HCT116 (cell line): Measurements from ENCODE around the gene LRIG1. TPM values are rescaled to one million over a fixed set of nuclear protein-coding genes. Genes with fewer than 3 reads are reported as not detected.

Source experiments
- ATAC-seq: fragments of 200-7000 bp; cut with Tn5 transposase; 2 replicates; pipeline ENCODE4 v1.9.1; 2020; ENCODE audit warnings: mild to moderate bottlenecking, moderate library complexity
- BruUV-seq: library from RNA; stranded (reverse); fragments of 400-500 nt; replicated peaks from 2 replicates; lab custom pipeline; 2021; lab: Mats Ljungman, UMichigan
- CTCF ChIA-PET: fragments of 300-600 bp; sonication (Branson Sonifier 250); formaldehyde crosslinking; loops from one replicate; lab custom pipeline; 2021; ENCODE audit warnings: antibody characterized with exemption; lab: Charles Lee
- POLR2A ChIA-PET: fragments of 300-600, 350-600 bp; sonication (Branson Sonifier 250); formaldehyde crosslinking; loops from one replicate; lab custom pipeline; 2021; ENCODE audit warnings: antibody characterized with exemption; lab: Charles Lee
- RAD21 ChIA-PET, 2 experiments: fragments of 300-600 bp; sonication (Branson Sonifier 250); formaldehyde crosslinking; loops; one replicate each; lab custom pipeline; 2023; ENCODE audit warnings: low total read pairs in 2 of 2; ENCODE audit not compliant: uncharacterized antibody in 2 of 2, unreplicated experiment in 2 of 2, low non-redundant PET in 1 of 2; lab: Charles Lee
- DNase-seq: peaks from one replicate; pipeline ENCODE4 v3.0.0-alpha.2; 2010; ENCODE audit warnings: low read depth, low spot score
- H2AFZ ChIP-seq: fragments of 200-600 bp; shearing (Covaris generic), sonication (generic); 2 replicates; pipeline ENCODE4 v1.6.1; 2017; ENCODE audit warnings: low read depth, mixed run types, mixed read lengths, antibody characterized with exemption, low read length; ENCODE audit not compliant: poor library complexity, severe bottlenecking
- H3K27ac ChIP-seq: 2 replicates; pipeline ENCODE4 v1.5.1; 2012; ENCODE audit warnings: low read depth, low read length
- H3K27me3 ChIP-seq: fragments of 200-600 bp; sonication (generic); 2 replicates; pipeline ENCODE4 v1.6.1; 2016; ENCODE audit warnings: mixed run types, low read length, mixed read lengths; ENCODE audit not compliant: insufficient read depth
- H3K36me3 ChIP-seq, 2 experiments: fragments of 200-500 bp in 1 of 2; fragments of 200-600 bp in 1 of 2; sonication (Bioruptor generic) in 1 of 2; sonication (generic) in 1 of 2; 2 replicates each; pipeline versions ENCODE4 v1.5.1 to v1.6.1; 2014 to 2016; ENCODE audit warnings: low read length in 2 of 2, inconsistent platforms in 1 of 2, mixed read lengths in 1 of 2, mixed run types in 1 of 2; ENCODE audit not compliant: insufficient read depth in 2 of 2, control insufficient read depth in 1 of 2
- H3K4me1 ChIP-seq, 2 experiments: fragments of 200-600 bp in 1 of 2; sonication (generic) in 1 of 2; 2 replicates each; pipeline versions ENCODE4 v1.5.1 to v1.6.1; 2012 to 2017; ENCODE audit warnings: low read length in 2 of 2, inconsistent platforms in 1 of 2, mild to moderate bottlenecking in 1 of 2, mixed read lengths in 1 of 2, mixed run types in 1 of 2, moderate library complexity in 1 of 2; ENCODE audit not compliant: insufficient read depth in 2 of 2, control insufficient read depth in 1 of 2
- H3K4me2 ChIP-seq: fragments of 200-600 bp; sonication (generic); 2 replicates; pipeline ENCODE4 v1.6.1; 2017; ENCODE audit warnings: mixed run types, low read length, mixed read lengths
- H3K4me3 ChIP-seq, 2 experiments: fragments of 200-600 bp in 1 of 2; sonication (generic) in 1 of 2; replicated peaks in 1 of 2; 2 replicates each; pipeline ENCODE4 v1.5.1; 2011 to 2016; ENCODE audit warnings: low read length in 2 of 2, control low read depth in 1 of 2, low read depth in 1 of 2, mild to moderate bottlenecking in 1 of 2, mixed read lengths in 1 of 2, mixed run types in 1 of 2
- H3K79me2 ChIP-seq: fragments of 200-600 bp; sonication (generic); 2 replicates; pipeline ENCODE4 v1.6.1; 2017; ENCODE audit warnings: mild to moderate bottlenecking, mixed run types, low read length, moderate library complexity, mixed read lengths; ENCODE audit not compliant: insufficient read depth
- H3K9ac ChIP-seq: fragments of 200-600 bp; sonication (generic); 2 replicates; pipeline ENCODE4 v1.6.1; 2016; ENCODE audit warnings: low read length, mixed read lengths
- H3K9me2 ChIP-seq: fragments of 200-600 bp; sonication (generic), shearing (Covaris generic); 2 replicates; pipeline ENCODE4 v1.6.1; 2017; ENCODE audit warnings: mixed run types, mild to moderate bottlenecking, moderate library complexity; ENCODE audit not compliant: insufficient read depth
- H3K9me3 ChIP-seq, 2 experiments: fragments of 200-500 bp in 1 of 2; fragments of 200-600 bp in 1 of 2; sonication (Bioruptor generic) in 1 of 2; sonication (generic) in 1 of 2; 2 replicates each; pipeline ENCODE4 v1.6.1; 2014 to 2017; ENCODE audit warnings: low read length in 2 of 2, mixed read lengths in 2 of 2, inconsistent platforms in 1 of 2, low read depth in 1 of 2, mild to moderate bottlenecking in 1 of 2, mixed run types in 1 of 2, moderate library complexity in 1 of 2; ENCODE audit not compliant: control insufficient read depth in 1 of 2, insufficient read depth in 1 of 2
- H4K20me1 ChIP-seq: fragments of 200-600 bp; sonication (generic), shearing (Covaris generic); 2 replicates; pipeline ENCODE4 v1.6.1; 2017; ENCODE audit warnings: mixed run types, mild to moderate bottlenecking, moderate library complexity; ENCODE audit not compliant: insufficient read depth
- EZH2 ChIP-seq: fragments of 200-600 bp; sonication (generic); IDR thresholded peaks from 2 replicates; pipeline ENCODE4 v1.6.1; 2017; ENCODE audit warnings: antibody characterized with exemption, mixed run types
- EZH2phosphoT487 ChIP-seq: fragments of 200-600 bp; IDR thresholded peaks from 2 replicates; pipeline ENCODE4 v1.6.1; 2018; ENCODE audit warnings: antibody characterized with exemption, borderline replicate concordance
- JUND ChIP-seq: IDR thresholded peaks from 2 replicates; pipeline ENCODE4 v1.6.1; 2012
- POLR2A ChIP-seq: IDR thresholded peaks from 2 replicates; pipeline ENCODE4 v1.7.0; 2011; ENCODE audit warnings: borderline replicate concordance; ENCODE audit not compliant: insufficient read depth, insufficient read length; ENCODE audit errors: extremely low read depth
- POLR2AphosphoS5 ChIP-seq: IDR thresholded peaks from 2 replicates; pipeline ENCODE4 v1.6.1; 2011; ENCODE audit warnings: mild to moderate bottlenecking, low read depth, low read length, moderate library complexity
- RAD21 ChIP-seq: IDR thresholded peaks from 2 replicates; pipeline ENCODE4 v1.6.1; 2012; ENCODE audit warnings: low read depth, mild to moderate bottlenecking
- SP1 ChIP-seq: IDR thresholded peaks from 2 replicates; pipeline ENCODE4 v1.6.1; 2012; ENCODE audit warnings: low read depth
- SRF ChIP-seq: IDR thresholded peaks from 2 replicates; pipeline ENCODE4 v1.6.1; 2012; ENCODE audit warnings: low read depth
- TCF7L2 ChIP-seq: IDR thresholded peaks from 2 replicates; pipeline ENCODE4 v1.7.0; 2011; ENCODE audit warnings: borderline replicate concordance, inconsistent platforms; ENCODE audit not compliant: insufficient read depth, insufficient read length; ENCODE audit errors: extremely low read depth
- YY1 ChIP-seq: IDR thresholded peaks from 2 replicates; pipeline ENCODE4 v1.6.1; 2011; ENCODE audit warnings: low read length, low read depth, moderate library complexity, mild to moderate bottlenecking; ENCODE audit not compliant: insufficient replicate concordance; ENCODE audit errors: extremely low read depth
- ZBTB33 ChIP-seq: IDR thresholded peaks from 2 replicates; pipeline ENCODE4 v1.6.1; 2011; ENCODE audit warnings: mild to moderate bottlenecking, low read length, moderate library complexity; ENCODE audit not compliant: insufficient replicate concordance; ENCODE audit errors: extremely low read depth
- ZFX ChIP-seq: fragments of 450-650 bp; IDR thresholded peaks from 2 replicates; pipeline ENCODE4 v1.6.1; 2017
- ZNF274 ChIP-seq: fragments of 200-500 bp; sonication (Bioruptor generic); IDR thresholded peaks from 2 replicates; pipeline ENCODE4 v1.6.1; 2014; ENCODE audit warnings: mild to moderate bottlenecking, low read depth, low read length, inconsistent platforms
- intact Hi-C: fragments of 100-400 bp; cut with micrococcal nuclease; formaldehyde crosslinking; loops from 2 replicates; pipeline ENCODE4 v1.10.0; 2022
- total RNA-seq: library from RNA; stranded (reverse); gene quantifications from one replicate; pipeline ENCODE4 v1.2.1, GENCODE V29; 2021; ENCODE audit not compliant: unreplicated experiment

LRIG1 gene
- total RNA-seq, 1 experiment from 2014 or later, result 3.1 TPM

- Histone ChIP-seq H3K4me3 (no peak overlapping the region), H3K9ac (no peak overlapping the region), H2AFZ (no peak overlapping the region), H3K4me1 (peaks cover 3 to 10% of the 10 kb centered on the region in 2 experiments; a peak in 3 of 4 replicates), H4K20me1 (no peaks in the 10 kb centered on the region), H3K27ac (no peak overlapping the region), H3K9me2 (no peaks in the 10 kb centered on the region), H3K79me2 (no peaks in the 10 kb centered on the region), H3K36me3 (no peaks in the 10 kb centered on the region), H3K9me3 (no peaks in the 10 kb centered on the region), H3K4me2 (no peak overlapping the region), H3K27me3 (peaks cover 4% of the 10 kb centered on the region; the same call in 1 of the 2 replicates)
- intact Hi-C loops, result no loop called here
- POLR2A ChIA-PET, result no interaction called here
- CTCF ChIA-PET, result no interaction called here
- TF ChIP-seq SP1 (no peak), ZBTB33 (no peak), EZH2 (no peak)
- no TSS peak for BruUV-seq
- ATAC-seq (no peak), DNase-seq (no peak)
- RAD21 ChIA-PET, result no interaction called here
Observed at GRCh38 chr3:66467996-66468735, 32.7 kb downstream of the LRIG1 start.

- no peaks in the 10 kb centered on the region for H3K9me3 ChIP-seq
- H3K9ac ChIP-seq, result no peak overlapping the region
- ChIA-PET CTCF (no interaction called here), RAD21 (no interaction called here), POLR2A (no interaction called here)
- no peaks in the 10 kb centered on the region for H4K20me1 ChIP-seq
- H3K9me2 ChIP-seq, result no peaks in the 10 kb centered on the region
- intact Hi-C loops, result no loop called here
- TF ChIP-seq TCF7L2, result no peak
- no peak for TF ChIP-seq POLR2A
- no peak for TF ChIP-seq ZBTB33
- TF ChIP-seq EZH2phosphoT487, result no peak
- TF ChIP-seq RAD21, result no peak
- TF ChIP-seq POLR2AphosphoS5, result no peak
- TF ChIP-seq JUND, result no peak
- TF ChIP-seq SRF, result no peak
- no peak for TF ChIP-seq YY1
- no peak for TF ChIP-seq ZNF274
- TF ChIP-seq ZFX, result no peak
- BruUV-seq, result no TSS peak
- DNase-seq (no peak), ATAC-seq (no peak)
- no peaks in the 10 kb centered on the region for H3K36me3 ChIP-seq
- no peak overlapping the region for H3K4me2 ChIP-seq
- H3K27me3 ChIP-seq, result peaks cover 4% of the 10 kb centered on the region; the same call in 1 of the 2 replicates
- no peak overlapping the region for H3K4me3 ChIP-seq
- no peak overlapping the region for H3K27ac ChIP-seq
- H2AFZ ChIP-seq, result no peak overlapping the region
- no peaks in the 10 kb centered on the region for H3K4me1 ChIP-seq
- no peaks in the 10 kb centered on the region for H3K79me2 ChIP-seq
Observed at GRCh38 chr3:66466606-66467270, 34.1 kb downstream of the LRIG1 start.
